UCSD-AML1 (cell line): Measurements from ENCODE around the gene NEK9.
"Not testable (repeated sequence)": the region's sequence is repeated elsewhere in the genome, so short reads cannot be mapped to it uniquely, and the experiment has no call there.

Source experiments
- DNase-seq: peaks from one replicate; lab custom pipeline; 2025; ENCODE audit not compliant: unreplicated experiment; lab: John Stamatoyannopoulos, UW

The NEK9 gene

DNA sequence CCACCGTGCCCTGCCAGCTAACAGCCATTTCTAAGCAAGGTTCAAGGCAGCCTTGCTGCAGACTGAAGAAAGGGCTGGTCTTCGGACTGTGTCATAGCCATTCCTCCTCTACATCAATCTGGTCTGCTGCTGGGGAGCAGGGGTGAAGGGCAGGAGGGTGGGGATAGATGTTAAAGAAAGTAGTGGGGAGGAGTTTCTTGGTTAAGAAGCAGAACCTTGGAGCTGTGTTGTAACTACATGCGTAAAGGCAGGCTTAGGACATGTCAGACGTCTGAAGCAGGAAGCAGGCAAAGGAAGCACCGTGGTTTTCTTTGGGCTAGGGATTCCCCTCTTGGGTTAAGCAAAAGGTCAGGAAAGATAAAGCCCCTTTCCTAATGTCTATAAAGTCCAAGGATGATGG, 18.1 kb upstream of the NEK9 start:
- peak; percentile 24 for DNase-seq

DNA sequence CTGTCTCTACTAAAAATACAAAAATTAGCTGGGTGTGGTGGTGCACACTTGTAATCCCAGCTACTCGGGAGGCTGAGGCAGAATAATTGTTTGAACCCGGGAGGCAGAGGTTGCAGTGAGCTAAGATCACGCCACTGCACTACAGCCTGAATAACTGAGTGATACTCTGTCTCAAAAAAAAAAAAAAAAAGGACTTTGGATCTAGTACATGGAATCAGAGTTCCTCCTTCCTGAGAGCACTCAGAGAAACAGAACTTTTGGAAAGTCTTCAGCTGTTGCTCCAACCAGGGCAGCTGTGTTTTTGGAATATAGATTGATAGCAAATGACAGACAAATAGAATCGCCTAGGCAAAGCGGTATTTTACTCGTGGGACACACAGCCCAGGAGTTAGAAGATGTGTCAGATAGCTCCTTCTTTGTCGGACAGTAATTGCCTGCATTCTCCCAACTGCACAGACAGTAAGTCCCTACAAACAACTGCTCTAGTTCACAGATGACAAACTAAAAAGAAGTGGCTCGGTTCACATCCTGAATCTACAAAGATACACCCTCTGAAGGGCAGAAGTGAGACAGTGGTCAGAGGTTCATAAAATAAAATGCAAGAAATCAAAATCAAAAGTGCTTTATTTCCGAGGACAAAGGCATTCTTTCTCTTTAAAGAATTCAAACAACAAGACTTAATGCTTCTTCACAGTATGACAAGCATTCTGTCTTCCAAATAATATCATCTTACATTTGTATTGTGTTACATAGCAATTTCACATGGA, 17.1 kb upstream of the NEK9 start:
- DNase-seq = no peak

DNA sequence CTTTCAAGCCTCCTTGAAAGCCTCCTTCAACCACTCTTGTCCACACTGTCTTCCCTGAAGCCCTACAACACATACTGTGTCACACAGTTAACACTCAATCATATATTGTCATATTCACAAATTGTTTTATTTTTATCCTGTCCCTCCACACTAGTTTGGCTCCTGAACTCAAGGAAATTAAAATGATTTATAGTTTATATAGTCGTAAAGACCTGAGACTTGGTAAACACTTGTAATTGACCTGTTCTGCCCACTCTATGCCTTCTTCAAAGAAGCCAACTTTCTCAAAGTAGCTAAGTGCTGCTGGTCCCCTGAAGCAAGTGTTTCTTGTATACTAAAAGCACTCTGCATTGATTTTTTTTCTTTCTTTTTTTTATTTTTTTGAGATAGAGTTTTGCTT, 15.6 kb upstream of the NEK9 start:
- DNase-seq = no peak

- DNase-seq = no peak
Observed at GRCh38 chr14:75141967-75142366, 15.1 kb upstream of the NEK9 start.

DNA sequence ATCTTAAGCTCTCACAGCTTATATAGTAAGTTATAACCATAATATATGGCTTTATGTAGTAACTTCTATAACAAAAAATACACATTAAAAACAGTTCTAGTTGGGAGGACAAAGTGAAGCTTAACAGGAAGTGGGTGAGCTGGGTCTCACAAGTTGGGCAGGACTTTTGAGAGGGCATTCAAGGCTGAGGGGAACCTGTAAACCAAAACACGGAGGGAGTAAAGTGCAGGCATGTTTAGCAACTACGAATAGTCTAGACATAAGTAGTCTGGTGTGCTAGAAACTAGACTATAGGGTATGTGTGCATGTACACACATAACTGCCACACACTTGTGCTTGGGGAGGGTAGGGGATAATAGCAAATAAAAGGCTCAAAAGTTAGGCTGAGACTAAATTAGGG, 14.2 kb upstream of the NEK9 start:
- DNase-seq = no peak

GRCh38 chr14:75140620-75141019, 13.8 kb upstream of the NEK9 start:
- DNase-seq = no peak

- DNase-seq = no peak
Observed at GRCh38 chr14:75139185-75139584, 12.3 kb upstream of the NEK9 start.

GRCh38 chr14:75138492-75138891, 11.6 kb upstream of the NEK9 start:
- DNase-seq = no peak

- no peak for DNase-seq
Observed at GRCh38 chr14:75134644-75135043, 7.8 kb upstream of the NEK9 start.

- DNase-seq = no peak
Observed at GRCh38 chr14:75133597-75133996, 6.7 kb upstream of the NEK9 start.

DNA sequence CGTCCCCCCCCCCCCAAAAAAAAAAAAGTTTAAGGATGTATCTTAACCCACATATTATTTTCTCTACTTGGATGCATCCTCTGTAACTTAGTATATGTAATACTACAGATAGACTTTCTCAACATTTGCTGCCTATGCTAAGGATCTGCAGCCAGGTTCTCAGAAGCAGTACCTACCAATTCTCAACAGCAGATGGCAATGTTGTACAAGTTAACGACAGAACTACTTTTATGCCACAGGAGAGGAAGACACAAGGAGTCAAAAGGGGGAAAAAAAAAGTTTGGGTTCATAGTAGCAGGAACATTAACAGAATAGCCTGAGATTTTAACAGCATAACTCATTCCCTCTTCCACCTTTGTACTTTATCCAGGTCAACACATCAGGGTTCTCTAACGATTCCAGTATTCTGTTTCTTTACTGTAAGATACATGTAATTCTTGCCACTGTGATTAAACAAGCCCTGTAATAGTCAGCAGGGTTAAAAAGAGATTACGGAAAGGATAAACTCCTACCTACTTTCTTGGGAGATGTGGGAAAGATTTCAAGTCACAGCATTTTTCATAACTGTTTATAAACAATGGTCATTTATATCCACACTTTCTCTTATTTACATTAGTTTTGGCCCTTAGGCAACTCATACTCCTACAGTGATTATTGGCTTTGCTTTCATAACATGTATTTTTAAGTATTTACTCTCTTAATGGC, 5.7 kb upstream of the NEK9 start:
- DNase-seq = no peak

DNA sequence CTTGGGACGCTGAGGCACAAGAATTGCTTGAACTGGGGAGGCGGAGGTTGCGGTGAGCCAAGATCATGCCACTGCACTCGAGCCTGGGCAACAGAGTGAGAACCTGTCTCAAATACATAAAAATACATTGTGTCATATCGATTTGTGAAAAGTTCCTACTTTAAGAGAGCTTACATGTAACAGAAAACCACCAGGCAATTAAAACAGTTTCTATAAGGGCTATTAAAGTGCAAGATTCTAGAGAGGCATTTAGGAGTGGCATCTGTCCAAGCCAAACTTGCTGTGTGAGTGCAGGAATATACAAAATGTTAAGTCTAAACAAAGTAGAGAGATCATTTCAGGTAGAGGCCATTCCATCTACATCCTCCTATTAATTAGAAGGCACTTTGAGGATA, 1.7 kb upstream of the NEK9 start:
- DNase-seq = no peak

DNA sequence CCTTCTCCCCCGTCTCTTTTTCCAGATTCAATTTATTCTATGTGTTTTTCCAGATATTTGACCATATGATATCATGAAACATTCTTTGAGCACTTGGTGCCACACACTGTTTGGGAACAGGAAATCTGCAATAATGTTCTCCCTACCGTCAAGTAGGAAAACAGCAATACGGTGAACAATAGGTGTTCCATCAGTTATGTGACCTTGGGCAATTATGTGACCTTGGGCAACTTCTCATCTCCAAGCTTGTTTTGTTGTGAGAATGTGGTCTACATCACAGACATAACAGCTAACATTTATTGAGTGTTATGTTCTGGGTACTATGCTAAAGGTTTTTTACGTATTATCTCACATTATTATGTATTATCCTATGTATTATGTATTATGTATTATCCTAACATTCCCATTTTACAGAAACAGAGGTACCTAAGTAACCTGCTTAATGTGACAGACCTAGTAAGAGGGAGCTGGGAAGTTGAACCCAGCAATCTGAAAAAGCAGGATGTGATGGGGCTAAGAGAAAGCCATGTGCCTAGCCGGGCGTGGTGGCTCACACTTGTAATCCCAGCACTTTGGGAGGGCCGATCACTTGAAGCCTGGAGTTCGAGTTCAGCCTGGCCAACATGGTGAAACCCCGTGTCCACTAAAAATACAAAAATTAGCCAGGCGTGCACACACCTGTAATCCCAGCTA, 1.2 kb upstream of the NEK9 start:
- no peak for DNase-seq

DNA sequence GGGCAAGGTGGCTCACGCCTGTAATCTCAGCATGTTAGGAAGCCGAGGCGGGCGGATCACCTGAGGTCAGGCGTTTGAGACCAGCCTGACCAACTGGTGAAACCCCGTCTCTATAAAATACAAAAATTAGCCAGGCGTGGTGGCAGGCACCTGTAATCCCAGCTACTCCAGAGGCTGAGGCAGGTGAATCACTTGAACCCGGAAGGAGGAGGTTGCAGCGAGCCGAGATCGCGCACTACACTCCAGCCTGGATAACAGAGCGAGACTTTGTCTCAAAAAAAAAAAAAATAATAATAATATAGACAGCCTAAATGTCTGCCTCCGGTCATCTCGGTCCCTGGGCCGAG, 599 bp upstream of the NEK9 start:
- DNase-seq = not testable (repeated sequence)

GRCh38 chr14:75126121-75126544, 715 bp downstream of the NEK9 start:
- DNase-seq = no peak

- DNase-seq = no peak
Observed at GRCh38 chr14:75125617-75126016, 1.2 kb downstream of the NEK9 start.

DNA sequence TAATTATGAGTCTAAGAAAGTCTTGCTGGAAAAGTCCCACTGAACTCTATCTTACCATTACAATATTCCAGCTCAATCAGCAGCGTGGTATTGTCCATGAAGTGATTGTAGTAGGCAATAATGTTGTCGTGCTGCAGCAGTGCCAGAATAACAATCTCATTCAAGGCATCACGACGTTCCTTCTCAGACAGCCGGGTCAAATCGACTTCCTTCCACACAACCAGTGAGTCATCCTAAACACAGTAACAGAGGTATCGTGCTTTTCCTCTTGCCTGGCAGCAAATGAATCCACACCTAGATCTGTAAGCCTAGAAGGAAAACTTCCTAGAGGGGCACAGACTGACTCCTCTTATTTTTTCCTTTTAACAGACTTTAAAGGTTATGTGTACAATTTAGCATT, 2.9 kb downstream of the NEK9 start:
- peak; percentile 15 for DNase-seq

DNA sequence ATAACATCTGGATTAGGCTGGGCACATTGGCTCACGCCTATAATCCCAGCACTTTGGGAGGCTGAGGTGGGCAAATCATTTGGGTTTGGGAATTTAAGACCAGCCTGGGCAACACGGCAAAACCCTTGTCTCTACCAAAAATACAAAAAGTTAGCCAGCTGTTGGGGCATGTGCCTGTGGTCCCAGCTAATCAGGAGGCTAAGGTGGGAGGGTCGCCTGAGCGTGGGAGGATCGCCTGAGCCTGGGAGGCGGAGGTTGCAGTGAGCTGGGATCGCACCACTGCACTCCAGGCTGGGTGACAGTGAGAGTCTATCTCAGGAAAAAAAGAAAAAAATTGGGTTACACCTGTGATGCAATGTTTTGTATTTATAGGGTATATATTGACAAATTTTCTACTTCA, 5.3 kb downstream of the NEK9 start:
- no peak for DNase-seq

GRCh38 chr14:75120541-75121291, 6.1 kb downstream of the NEK9 start:
- DNase-seq = no peak

DNA sequence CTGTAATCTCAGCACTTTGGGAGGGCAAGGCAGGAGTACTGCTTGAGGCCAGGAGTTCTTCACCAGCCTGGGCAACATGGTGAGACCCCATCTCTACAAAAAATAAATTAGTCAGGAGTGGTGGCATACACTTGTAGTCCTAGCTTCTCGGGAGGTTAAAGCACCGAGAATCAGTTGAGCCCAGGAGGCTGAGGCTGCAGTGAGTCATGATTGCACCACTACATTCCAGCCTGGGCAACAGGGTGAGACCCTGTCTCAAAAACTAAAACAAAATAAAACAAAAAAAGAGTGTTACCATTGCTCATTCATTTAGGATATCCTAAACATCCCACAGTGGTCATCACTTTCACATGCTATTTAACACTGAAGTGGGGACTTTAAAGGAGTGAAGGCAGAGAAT, 7.8 kb downstream of the NEK9 start:
- no peak for DNase-seq

GRCh38 chr14:75113932-75114539, 12.8 kb downstream of the NEK9 start:
- no peak for DNase-seq
